Keratinocyte (primary cell): ENCODE results near the gene DENND1A. TPM values are rescaled to one million over a fixed set of nuclear protein-coding genes. Genes with fewer than 3 reads are reported as not detected.

Experiments
- DNase-seq: peaks from one replicate; pipeline ENCODE4 v3.0.0-alpha.2; 2011; ENCODE audit warnings: low read depth, missing footprints, low spot score
- FAIRE-seq: peaks from 2 replicates; lab custom pipeline; 2011; peaks lifted over from hg19 to GRCh38; lab: Jason Lieb, UNC
- H2AFZ ChIP-seq: 2 replicates; pipeline ENCODE4 v1.6.0; 2012; ENCODE audit warnings: low read length, control low read depth, inconsistent platforms; ENCODE audit not compliant: control insufficient read depth
- H3K27ac ChIP-seq: 2 replicates; pipeline ENCODE4 v1.5.1; 2011; ENCODE audit warnings: low read length; ENCODE audit not compliant: control insufficient read depth, insufficient read depth
- H3K27me3 ChIP-seq: 3 replicates; pipeline ENCODE4 v1.6.0; 2011; ENCODE audit warnings: low read length; ENCODE audit not compliant: control insufficient read depth, insufficient read depth; ENCODE audit errors: extremely low read depth
- H3K36me3 ChIP-seq, 2 experiments: 2 replicates in 1 of 2; 3 replicates in 1 of 2; pipeline ENCODE4 v1.5.1; 2011; ENCODE audit warnings: low read length in 2 of 2, mild to moderate bottlenecking in 1 of 2; ENCODE audit not compliant: control insufficient read depth in 2 of 2, insufficient read depth in 2 of 2; ENCODE audit errors: extremely low read depth in 1 of 2
- H3K4me1 ChIP-seq: 3 replicates; pipeline ENCODE4 v1.5.1; 2011; ENCODE audit warnings: low read length; ENCODE audit not compliant: control insufficient read depth, insufficient read depth; ENCODE audit errors: extremely low read depth
- H3K4me2 ChIP-seq: 3 replicates; pipeline ENCODE4 v1.6.0; 2011; ENCODE audit warnings: low read depth, low read length; ENCODE audit not compliant: control insufficient read depth, insufficient read depth; ENCODE audit errors: extremely low read depth
- H3K4me3 ChIP-seq, 3 experiments: fragments of 200-600 bp in 1 of 3; sonication (generic) in 1 of 3; 2 replicates in 2 of 3; 3 replicates in 1 of 3; pipeline ENCODE4 v1.5.1; 2011 to 2016; ENCODE audit warnings: low read length in 3 of 3, mild to moderate bottlenecking in 3 of 3, control low read depth in 2 of 3, inconsistent platforms in 1 of 3, low read depth in 1 of 3, mixed read lengths in 1 of 3, mixed run types in 1 of 3, moderate library complexity in 1 of 3; ENCODE audit not compliant: control insufficient read depth in 2 of 3, insufficient read depth in 2 of 3; ENCODE audit errors: extremely low read depth in 1 of 3
- H3K79me2 ChIP-seq: 2 replicates; pipeline ENCODE4 v1.6.0; 2012; ENCODE audit warnings: low read length; ENCODE audit not compliant: control insufficient read depth, insufficient read depth
- H3K9ac ChIP-seq: 3 replicates; pipeline ENCODE4 v1.6.0; 2011; ENCODE audit warnings: low read length; ENCODE audit not compliant: control insufficient read depth, insufficient read depth; ENCODE audit errors: extremely low read depth
- H3K9me1 ChIP-seq: 3 replicates; pipeline ENCODE4 v1.6.0; 2011; ENCODE audit warnings: low read length; ENCODE audit not compliant: control insufficient read depth, insufficient read depth; ENCODE audit errors: extremely low read depth
- H3K9me3 ChIP-seq: 2 replicates; pipeline ENCODE4 v1.5.1; 2012; ENCODE audit warnings: low read depth, low read length; ENCODE audit not compliant: control insufficient read depth
- H4K20me1 ChIP-seq: 3 replicates; pipeline ENCODE4 v1.6.0; 2011; ENCODE audit warnings: low read length; ENCODE audit not compliant: control insufficient read depth, insufficient read depth; ENCODE audit errors: extremely low read depth
- CTCF ChIP-seq, 3 experiments: IDR thresholded peaks in 1 of 3; conservative IDR thresholded peaks in 1 of 3; optimal IDR thresholded peaks in 1 of 3; 2 replicates in 2 of 3; 3 replicates in 1 of 3; pipeline versions ENCODE3 to v1.5.1; 2011; ENCODE audit warnings: low read length in 3 of 3, mild to moderate bottlenecking in 3 of 3, moderate library complexity in 2 of 3, control low read depth in 1 of 3, inconsistent platforms in 1 of 3; ENCODE audit not compliant: insufficient read depth in 2 of 3; ENCODE audit errors: extremely low read depth in 1 of 3
- EZH2 ChIP-seq: IDR thresholded peaks from one replicate; pipeline ENCODE4 v1.6.1; 2012; ENCODE audit warnings: inconsistent platforms, mild to moderate bottlenecking, low read length, moderate library complexity
- dilution Hi-C: fragments of 300-500 bp; cut with MboI; formaldehyde crosslinking; loops from one replicate; pipeline ENCODE4 v1.7.0; 2020; ENCODE audit warnings: low sequenced_read_pairs; ENCODE audit not compliant: extremely low pct_ligation_motif_present
- polyA plus RNA-seq, 5 experiments: library from polyadenylated mRNA; depleted of rRNA in 3 of 5; stranded (reverse) in 3 of 5; stranded (forward) in 1 of 5; unstranded in 1 of 5; fragments of >200 nt; gene quantifications; 1 replicate in 1 of 5; 2 replicates in 3 of 5; 3 replicates in 1 of 5; pipeline versions ENCODE4 v1.2.1 to v1.2.3, GENCODE V29; 2011 to 2012; ENCODE audit warnings: missing spikeins in 2 of 5, low read depth in 1 of 5, low replicate concordance in 1 of 5

The DENND1A gene
- polyA plus RNA-seq, 1 donor (not counting 4 experiments of a cell fraction or from before 2014, with no cell fraction given): 13.0 TPM

DNA sequence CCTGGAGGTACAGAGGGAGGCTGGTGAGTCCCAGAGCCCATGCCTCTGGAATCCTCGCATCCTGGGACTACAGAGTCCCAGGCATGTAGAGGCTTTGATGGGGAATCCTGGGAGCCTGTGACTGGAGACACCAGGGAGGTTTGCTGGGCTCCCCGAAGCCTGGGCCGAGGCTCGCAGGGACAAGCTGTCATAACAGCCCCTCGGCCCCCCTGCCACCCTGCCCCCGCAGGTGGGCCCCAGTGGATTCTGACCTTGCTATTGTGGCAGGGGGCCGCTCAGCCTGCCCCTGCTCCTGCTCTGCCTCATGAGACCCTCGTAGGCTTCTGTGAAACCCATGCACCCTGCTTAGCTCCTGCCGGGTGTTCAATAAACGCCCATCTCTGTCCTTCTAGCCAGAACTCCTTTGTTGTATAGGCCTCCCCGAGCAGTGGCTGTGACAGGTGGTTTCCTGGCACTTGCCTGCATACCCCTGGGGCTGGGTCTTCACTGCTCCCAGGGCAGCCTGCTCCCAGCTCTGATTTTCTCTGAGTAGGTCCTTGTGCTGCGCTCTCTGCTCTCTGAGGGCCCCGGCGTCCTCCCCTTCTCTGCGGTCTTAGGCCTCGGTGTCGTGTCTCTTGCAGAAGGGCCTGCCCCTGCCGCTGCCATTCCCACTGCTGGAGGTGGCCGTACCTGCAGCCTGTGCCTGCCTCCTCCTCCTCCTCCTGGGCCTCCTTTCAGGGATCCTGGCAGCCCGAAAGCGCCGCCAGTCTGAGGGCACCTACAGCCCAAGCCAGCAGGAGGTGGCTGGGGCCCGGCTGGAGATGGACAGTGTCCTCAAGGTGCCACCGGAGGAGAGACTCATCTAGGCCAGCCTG is 553.5 kb downstream of the DENND1A start:
- Histone ChIP-seq H3K4me2 (no peak overlapping the region), H3K9me1 (no peaks in the 10 kb centered on the region), H2AFZ (no peak overlapping the region), H3K27ac (no peak overlapping the region), H3K4me1 (no peaks in the 10 kb centered on the region), H3K36me3 (no peaks in the 10 kb centered on the region), H3K9me3 (no peaks in the 10 kb centered on the region), H4K20me1 (no peaks in the 10 kb centered on the region), H3K27me3 (peaks cover 49% of the 10 kb centered on the region), H3K4me3 (no peak overlapping the region), H3K79me2 (no peaks in the 10 kb centered on the region), H3K9ac (no peak overlapping the region)
- DNase-seq (no peak), FAIRE-seq (no peak)
- dilution Hi-C loops: no loop called here
- TF ChIP-seq CTCF (optimal IDR thresholded peaks at IDR 0.05 in 1 of 3, IDR thresholded peaks at IDR 0.05 in 1 of 3, conservative IDR thresholded peaks at IDR 0.05 in 1 of 3; ENCODE audit: extremely low read depth in 1 of 3, insufficient read depth in 2 of 3, low read length in 3 of 3): no peak
- TF ChIP-seq EZH2: no peak

DNA sequence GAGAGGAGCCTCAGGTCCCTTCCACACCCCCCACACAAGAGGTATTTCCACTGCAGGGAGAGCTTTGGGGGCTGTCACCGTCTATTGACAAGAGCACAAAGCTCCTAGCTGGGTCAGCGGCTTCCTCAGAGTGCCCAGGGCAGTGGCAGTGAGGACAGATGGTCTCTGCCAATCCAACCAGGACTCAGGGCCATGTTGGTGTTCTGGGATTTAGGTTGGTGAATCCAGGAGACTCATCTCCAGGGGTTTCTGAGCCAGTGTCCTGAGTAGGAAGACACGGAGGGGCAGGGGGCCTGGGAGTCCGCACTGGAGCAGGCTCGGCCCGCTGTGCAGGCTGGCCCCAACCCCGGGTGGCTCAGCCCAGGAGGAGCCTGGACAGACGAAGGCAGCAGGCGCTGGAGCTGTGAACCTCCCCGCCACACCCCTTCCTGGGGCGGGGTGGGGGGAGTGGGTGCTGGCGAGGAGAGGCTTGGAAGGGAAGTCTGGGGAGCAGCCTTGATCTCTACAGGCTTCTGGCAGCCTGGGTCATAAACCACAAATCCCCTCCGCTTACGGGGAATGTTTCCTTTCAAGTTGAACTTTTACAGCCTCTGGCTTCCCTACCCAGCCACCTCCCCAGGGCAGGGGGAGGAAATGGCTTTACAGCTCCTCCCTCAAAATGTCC is 554.3 kb downstream of the DENND1A start:
- no peaks in the 10 kb centered on the region for H3K36me3 ChIP-seq
- H3K9me1 ChIP-seq: no peaks in the 10 kb centered on the region
- H3K4me2 ChIP-seq: no peak overlapping the region
- DNase-seq (no peak), FAIRE-seq (no peak)
- TF ChIP-seq CTCF (optimal IDR thresholded peaks at IDR 0.05 in 1 of 3, IDR thresholded peaks at IDR 0.05 in 1 of 3, conservative IDR thresholded peaks at IDR 0.05 in 1 of 3; ENCODE audit: extremely low read depth in 1 of 3, insufficient read depth in 2 of 3, low read length in 3 of 3) (no peak), EZH2 (no peak)
- dilution Hi-C loops: no loop called here
- H3K27ac ChIP-seq: no peak overlapping the region
- no peak overlapping the region for H2AFZ ChIP-seq
- H3K9ac ChIP-seq: no peak overlapping the region
- no peaks in the 10 kb centered on the region for H3K79me2 ChIP-seq
- no peaks in the 10 kb centered on the region for H3K4me1 ChIP-seq
- no peak overlapping the region for H3K4me3 ChIP-seq
- H4K20me1 ChIP-seq: no peaks in the 10 kb centered on the region
- H3K9me3 ChIP-seq: no peaks in the 10 kb centered on the region
- peaks cover 57% of the 10 kb centered on the region for H3K27me3 ChIP-seq
